HS-27A (cell line): ENCODE measurements around the gene NRBF2.

ENCODE experiments used
- DNase-seq: peaks from one replicate; pipeline ENCODE4 v3.0.0-alpha.2; 2012; ENCODE audit warnings: low read depth, missing footprints

NRBF2 gene

GRCh38 chr10:63164166-63164623 lies 31.1 kb downstream of the NRBF2 start:
- DNase-seq, result no peak

GRCh38 chr10:63165249-63165648 lies 32.1 kb downstream of the NRBF2 start:
- DNase-seq, result no peak

GRCh38 chr10:63166742-63167258 lies 33.7 kb downstream of the NRBF2 start:
- DNase-seq, result peak; percentile 20

- DNase-seq, result no peak
Measured at GRCh38 chr10:63168821-63169462, 35.8 kb downstream of the NRBF2 start.

- DNase-seq, result no peak
Measured at GRCh38 chr10:63169624-63170023, 36.5 kb downstream of the NRBF2 start.

- no peak for DNase-seq
Measured at GRCh38 chr10:63171255-63171855, 38.2 kb downstream of the NRBF2 start.

- no peak for DNase-seq
Measured at GRCh38 chr10:63171926-63172325, 38.8 kb downstream of the NRBF2 start.

- DNase-seq, result no peak
Measured at GRCh38 chr10:63173468-63174232, 40.5 kb downstream of the NRBF2 start.

- DNase-seq, result no peak
Measured at GRCh38 chr10:63175534-63175933, 42.4 kb downstream of the NRBF2 start.

GRCh38 chr10:63192826-63193225 lies 59.7 kb downstream of the NRBF2 start:
- DNase-seq, result no peak

GRCh38 chr10:63197344-63198092 lies 64.4 kb downstream of the NRBF2 start:
- DNase-seq, result no peak

GRCh38 chr10:63199716-63200115 lies 66.6 kb downstream of the NRBF2 start:
- DNase-seq, result no peak

- no peak for DNase-seq
Measured at GRCh38 chr10:63200431-63200830, 67.3 kb downstream of the NRBF2 start.

- no peak for DNase-seq
Measured at GRCh38 chr10:63201118-63201517, 68.0 kb downstream of the NRBF2 start.
